Endothelial cell of umbilical vein (primary cell): ENCODE data around the gene ACVRL1. TPM values are rescaled to one million over a fixed set of nuclear protein-coding genes. Genes with fewer than 3 reads are reported as not detected.

Experiments
- BruUV-seq: library from RNA; stranded (reverse); fragments of 400-500 nt; replicated peaks from 2 replicates; lab custom pipeline; 2021; lab: Mats Ljungman, UMichigan
- CTCF ChIA-PET: fragments of 300-600, 350-600 bp; sonication (Branson Sonifier 250); formaldehyde crosslinking; loops from one replicate; lab custom pipeline; 2021; ENCODE audit warnings: antibody characterized with exemption, inconsistent platforms; lab: Charles Lee
- POLR2A ChIA-PET: fragments of 300-600, 350-600 bp; sonication (Branson Sonifier 250); formaldehyde crosslinking; loops from one replicate; lab custom pipeline; 2021; ENCODE audit warnings: antibody characterized with exemption, inconsistent platforms; lab: Charles Lee
- DNase-seq: peaks from one replicate; pipeline ENCODE4 v3.0.0-alpha.2; 2011; ENCODE audit warnings: low read depth, low spot score
- FAIRE-seq: peaks from 2 replicates; lab custom pipeline; 2011; peaks lifted over from hg19 to GRCh38; lab: Jason Lieb, UNC
- H2AFZ ChIP-seq: 2 replicates; pipeline ENCODE4 v1.6.0; 2012; ENCODE audit warnings: low read depth, low read length, control low read depth, inconsistent platforms
- H3K27ac ChIP-seq: 2 replicates; pipeline ENCODE4 v1.5.1; 2011; ENCODE audit warnings: low read depth, mild to moderate bottlenecking, control low read depth, low read length, moderate library complexity; ENCODE audit not compliant: insufficient read depth
- H3K27me3 ChIP-seq, 2 experiments: 2 replicates each; pipeline versions ENCODE4 v1.6.0 to v1.6.1; 2011; ENCODE audit warnings: low read length in 2 of 2, mixed read lengths in 1 of 2; ENCODE audit not compliant: control insufficient read depth in 2 of 2, insufficient read depth in 2 of 2
- H3K36me3 ChIP-seq, 2 experiments: 2 replicates in 1 of 2; 3 replicates in 1 of 2; pipeline ENCODE4 v1.5.1; 2011; ENCODE audit warnings: low read length in 2 of 2, mild to moderate bottlenecking in 1 of 2, moderate library complexity in 1 of 2; ENCODE audit not compliant: control insufficient read depth in 2 of 2, insufficient read depth in 2 of 2; ENCODE audit errors: extremely low read depth in 1 of 2
- H3K4me1 ChIP-seq: 3 replicates; pipeline ENCODE4 v1.5.1; 2011; ENCODE audit warnings: mild to moderate bottlenecking, low read length; ENCODE audit not compliant: control insufficient read depth, insufficient read depth; ENCODE audit errors: extremely low read depth
- H3K4me2 ChIP-seq: 2 replicates; pipeline ENCODE4 v1.6.1; 2011; ENCODE audit warnings: low read length, control low read depth, mixed read lengths; ENCODE audit not compliant: insufficient read depth
- H3K4me3 ChIP-seq, 3 experiments: fragments of 200-600 bp in 1 of 3; sonication (generic), shearing (Covaris generic) in 1 of 3; replicated peaks in 1 of 3; 2 replicates each; pipeline ENCODE4 v1.5.1; 2011 to 2016; ENCODE audit warnings: control low read depth in 3 of 3, low read length in 3 of 3, mild to moderate bottlenecking in 2 of 3, inconsistent platforms in 1 of 3, low read depth in 1 of 3, moderate library complexity in 1 of 3; ENCODE audit not compliant: insufficient read depth in 1 of 3
- H3K79me2 ChIP-seq: 2 replicates; pipeline ENCODE4 v1.6.0; 2012; ENCODE audit warnings: low read length, inconsistent platforms; ENCODE audit not compliant: control insufficient read depth, insufficient read depth
- H3K9ac ChIP-seq: replicated peaks from 2 replicates; pipeline ENCODE3; 2011; ENCODE audit warnings: low read length, control low read depth; ENCODE audit not compliant: insufficient read depth; ENCODE audit errors: extremely low read depth
- H3K9me1 ChIP-seq: replicated peaks from 3 replicates; pipeline ENCODE4 v1.6.0; 2011; ENCODE audit warnings: mild to moderate bottlenecking, low read length; ENCODE audit not compliant: control insufficient read depth, insufficient read depth; ENCODE audit errors: extremely low read depth
- H3K9me3 ChIP-seq: replicated peaks from 2 replicates; pipeline ENCODE4 v1.5.1; 2012; ENCODE audit warnings: low read length, inconsistent platforms; ENCODE audit not compliant: control insufficient read depth, insufficient read depth
- H4K20me1 ChIP-seq: replicated peaks from 2 replicates; pipeline ENCODE3; 2011; ENCODE audit warnings: mild to moderate bottlenecking, low read length; ENCODE audit not compliant: control insufficient read depth, insufficient read depth; ENCODE audit errors: extremely low read depth
- CTCF ChIP-seq, 2 donors: IDR thresholded peaks; 1 replicate in 1 of 2; 2 replicates in 1 of 2; pipeline ENCODE4 v1.5.1; 2011; ENCODE audit warnings: low read length in 2 of 2, mild to moderate bottlenecking in 2 of 2, moderate library complexity in 2 of 2, control low read depth in 1 of 2, inconsistent platforms in 1 of 2, low read depth in 1 of 2; ENCODE audit not compliant: insufficient read depth in 1 of 2; ENCODE audit errors: extremely low read depth in 1 of 2
- EZH2 ChIP-seq: IDR thresholded peaks from 2 replicates; pipeline ENCODE4 v1.6.1; 2012; ENCODE audit warnings: borderline replicate concordance, low read depth, mild to moderate bottlenecking, moderate library complexity, low read length, inconsistent platforms; ENCODE audit not compliant: severe bottlenecking
- FOS ChIP-seq: IDR thresholded peaks from 2 replicates; pipeline ENCODE4 v1.6.1; 2011; ENCODE audit warnings: mild to moderate bottlenecking, low read length, moderate library complexity, borderline replicate concordance; ENCODE audit not compliant: insufficient read depth
- GATA2 ChIP-seq: IDR thresholded peaks from 2 replicates; pipeline ENCODE4 v1.7.0; 2011; ENCODE audit warnings: low read depth, mild to moderate bottlenecking, moderate library complexity, mixed read lengths, low read length; ENCODE audit not compliant: insufficient read length, insufficient read depth
- JUN ChIP-seq: IDR thresholded peaks from 2 replicates; pipeline ENCODE4 v1.6.1; 2011; ENCODE audit warnings: borderline replicate concordance, low read depth; ENCODE audit not compliant: insufficient read length, insufficient read depth
- MAX ChIP-seq: IDR thresholded peaks from 2 replicates; pipeline ENCODE4 v1.6.1; 2011; ENCODE audit not compliant: insufficient read depth, insufficient read length
- MYC ChIP-seq: IDR thresholded peaks from one replicate; pipeline ENCODE4 v1.6.1; 2011; ENCODE audit warnings: mild to moderate bottlenecking, low read depth, low read length
- POLR2A ChIP-seq: IDR thresholded peaks from 2 replicates; pipeline ENCODE4 v1.6.1; 2012; ENCODE audit warnings: low read depth, mild to moderate bottlenecking, control low read depth, low read length
- POLR2AphosphoS5 ChIP-seq: IDR thresholded peaks from 2 replicates; pipeline ENCODE4 v1.6.1; 2012; ENCODE audit warnings: low read depth, mild to moderate bottlenecking, control low read depth, low read length, moderate library complexity; ENCODE audit not compliant: insufficient read depth
- dilution Hi-C: fragments of 300-500 bp; cut with MboI; formaldehyde crosslinking; loops from one replicate; pipeline ENCODE4 v1.15.0; 2019; ENCODE audit warnings: low sequenced_read_pairs; ENCODE audit not compliant: extremely low pct_ligation_motif_present
- intact Hi-C: fragments of 100-400 bp; cut with micrococcal nuclease; formaldehyde crosslinking; loops from one replicate; pipeline ENCODE4 v1.10.0; 2022
- polyA plus RNA-seq, 4 experiments: library from polyadenylated mRNA; depleted of rRNA in 3 of 4; stranded (reverse) in 3 of 4; unstranded in 1 of 4; fragments of >200 nt; gene quantifications; 2 replicates each; pipeline versions ENCODE4 v1.2.1 to v1.2.3, GENCODE V29; 2011 to 2012; ENCODE audit warnings: missing spikeins in 1 of 4
- total RNA-seq: library from RNA; stranded (reverse); gene quantifications from 2 replicates; pipeline ENCODE4 v1.2.3, GENCODE V29; 2021

The ACVRL1 gene
- total and polyA plus RNA-seq, 2 donors (not counting 3 experiments of a cell fraction or from before 2014, with no cell fraction given), result 355 to 404 TPM

GRCh38 chr12:51890133-51890464 is 17.2 kb upstream of the ACVRL1 start:
- dilution Hi-C loops (no loop called here), intact Hi-C loops (no loop called here)
- no TSS peak for BruUV-seq

More at GRCh38 chr12:51890133-51890464, 17.2 kb upstream of the ACVRL1 start:
- Histone ChIP-seq H3K79me2 (no peaks in the 10 kb centered on the region), H3K4me2 (no peak overlapping the region), H3K36me3 (no peaks in the 10 kb centered on the region), H3K9me3 (no peaks in the 10 kb centered on the region), H3K4me1 (peaks cover 33% of the 10 kb centered on the region), H3K27me3 (no peaks in the 10 kb centered on the region), H3K4me3 (no peak overlapping the region), H3K27ac (no peak overlapping the region), H3K9ac (no peak overlapping the region), H4K20me1 (no peaks in the 10 kb centered on the region), H3K9me1 (no peaks in the 10 kb centered on the region), H2AFZ (no peak overlapping the region)
- TF ChIP-seq JUN (no peak), GATA2 (no peak), POLR2A (no peak), FOS (no peak), POLR2AphosphoS5 (no peak), MYC (no peak), EZH2 (no peak), MAX (no peak), CTCF (IDR thresholded peaks at IDR 0.05; ENCODE audit: extremely low read depth in 1 of 2, insufficient read depth in 1 of 2, low read depth in 1 of 2, low read length in 2 of 2) (no peak)
- no peak for FAIRE-seq
- CTCF ChIA-PET, result interaction anchor here (1.0 to 6.1 kb wide), 8 partner anchors 17 to 91 kb away, joined by 3 to 55 read pairs (median 4); partner anchors contain the start of gene ACVRL1
- POLR2A ChIA-PET, result no interaction called here
- no peak for DNase-seq
